IMR-90 (cell line): ENCODE measurements around the gene OR56A4. TPM values are rescaled to one million over a fixed set of nuclear protein-coding genes. Genes with fewer than 3 reads are reported as not detected.

Experiments used
- ATAC-seq: fragments of 200-7000 bp; cut with Tn5 transposase; 2 replicates; pipeline ENCODE4 v1.9.1; 2020; ENCODE audit warnings: low read depth, mild to moderate bottlenecking, moderate library complexity
- BruUV-seq: library from RNA; stranded (reverse); fragments of 400-500 nt; replicated peaks from 2 replicates; lab custom pipeline; 2021; lab: Mats Ljungman, UMichigan
- CTCF ChIA-PET: fragments of 300-600 bp; formaldehyde crosslinking; extraction: SDS; loops from one replicate; lab custom pipeline; 2021; ENCODE audit warnings: antibody characterized with exemption; lab: Yijun Ruan, JAX
- POLR2A ChIA-PET: fragments of 300-600 bp; sonication (Branson Sonifier 250); formaldehyde crosslinking; loops from one replicate; lab custom pipeline; 2022; ENCODE audit warnings: antibody characterized with exemption; ENCODE audit not compliant: unreplicated experiment; lab: Charles Lee
- DNase-seq: peaks from one replicate; pipeline ENCODE4 v3.0.0; 2013
- H2AFZ ChIP-seq: replicated peaks from 2 replicates; pipeline ENCODE3; 2013; ENCODE audit warnings: low read length, mild to moderate bottlenecking; ENCODE audit not compliant: poor library complexity
- H2AK5ac ChIP-seq: 2 replicates; pipeline ENCODE4 v1.6.1; 2013; ENCODE audit warnings: low read depth, low read length, inconsistent platforms
- H2AK9ac ChIP-seq: replicated peaks from 2 replicates; pipeline ENCODE3; 2013; ENCODE audit warnings: mild to moderate bottlenecking, low read depth, low read length, moderate library complexity; ENCODE audit not compliant: poor library complexity
- H2BK120ac ChIP-seq: 2 replicates; pipeline ENCODE4 v1.6.1; 2013; ENCODE audit warnings: low read depth, low read length, inconsistent platforms
- H2BK15ac ChIP-seq: 3 replicates; pipeline ENCODE4 v1.6.1; 2013; ENCODE audit warnings: low read depth, low read length, inconsistent platforms
- H2BK20ac ChIP-seq: 2 replicates; pipeline ENCODE4 v1.6.1; 2013; ENCODE audit warnings: low read depth, mild to moderate bottlenecking, inconsistent platforms, low read length, moderate library complexity
- H2BK5ac ChIP-seq: 2 replicates; pipeline ENCODE4 v1.6.1; 2013; ENCODE audit warnings: mild to moderate bottlenecking, low read depth, low read length, inconsistent platforms; ENCODE audit not compliant: poor library complexity, severe bottlenecking
- H3K14ac ChIP-seq: replicated peaks from 2 replicates; pipeline ENCODE4 v1.6.1; 2013; ENCODE audit warnings: low read depth, low read length, inconsistent platforms
- H3K18ac ChIP-seq: 2 replicates; pipeline ENCODE4 v1.6.1; 2013; ENCODE audit warnings: low read depth, low read length, control low read depth
- H3K23ac ChIP-seq: 2 replicates; pipeline ENCODE4 v1.6.1; 2013; ENCODE audit warnings: low read depth, low read length, inconsistent platforms
- H3K27ac ChIP-seq: 2 replicates; pipeline ENCODE4 v1.5.1; 2013; ENCODE audit warnings: mild to moderate bottlenecking, control low read depth, low read length; ENCODE audit not compliant: insufficient read depth
- H3K27me3 ChIP-seq: 2 replicates; pipeline ENCODE4 v1.6.1; 2013; ENCODE audit warnings: low read length; ENCODE audit not compliant: control insufficient read depth, insufficient read depth
- H3K36me3 ChIP-seq: 2 replicates; pipeline ENCODE4 v1.6.1; 2013; ENCODE audit warnings: low read length, mixed read lengths; ENCODE audit not compliant: control insufficient read depth, insufficient read depth
- H3K4ac ChIP-seq: 2 replicates; pipeline ENCODE4 v1.6.1; 2013; ENCODE audit warnings: low read depth, low read length, inconsistent platforms
- H3K4me1 ChIP-seq: 2 replicates; pipeline ENCODE4 v1.6.1; 2013; ENCODE audit warnings: low read length, mixed read lengths; ENCODE audit not compliant: control insufficient read depth, insufficient read depth
- H3K4me2 ChIP-seq: 2 replicates; pipeline ENCODE4 v1.6.1; 2013; ENCODE audit warnings: low read depth, mild to moderate bottlenecking, control low read depth, low read length, moderate library complexity
- H3K4me3 ChIP-seq: 2 replicates; pipeline ENCODE4 v1.5.1; 2013; ENCODE audit warnings: low read depth, mild to moderate bottlenecking, control low read depth, low read length, moderate library complexity; ENCODE audit not compliant: insufficient read depth
- H3K56ac ChIP-seq: 2 replicates; pipeline ENCODE4 v1.6.1; 2013; ENCODE audit warnings: low read length, inconsistent platforms; ENCODE audit not compliant: insufficient read depth; ENCODE audit errors: extremely low read depth
- H3K79me1 ChIP-seq, 2 experiments: 2 replicates each; pipeline ENCODE4 v1.6.1; 2013; ENCODE audit warnings: low read length in 2 of 2, inconsistent platforms in 1 of 2, low read depth in 1 of 2
- H3K9ac ChIP-seq: 2 replicates; pipeline ENCODE4 v1.6.1; 2013; ENCODE audit warnings: low read depth, low read length, control low read depth
- H3K9me1 ChIP-seq: 2 replicates; pipeline ENCODE4 v1.6.1; 2013; ENCODE audit warnings: low read length, inconsistent platforms; ENCODE audit not compliant: insufficient read depth
- H3K9me3 ChIP-seq: 2 replicates; pipeline ENCODE4 v1.6.1; 2013; ENCODE audit warnings: low read length; ENCODE audit not compliant: control insufficient read depth, insufficient read depth
- H4K20me1 ChIP-seq: 2 replicates; pipeline ENCODE4 v1.6.1; 2013; ENCODE audit warnings: low read length, inconsistent platforms; ENCODE audit not compliant: insufficient read depth
- H4K5ac ChIP-seq: 2 replicates; pipeline ENCODE4 v1.6.1; 2013; ENCODE audit warnings: mild to moderate bottlenecking, low read depth, low read length, control low read depth
- H4K8ac ChIP-seq, 2 experiments: 2 replicates each; pipeline ENCODE4 v1.6.1; 2013; ENCODE audit warnings: low read depth in 2 of 2, low read length in 2 of 2, control low read depth in 1 of 2, inconsistent platforms in 1 of 2
- H4K91ac ChIP-seq: 2 replicates; pipeline ENCODE4 v1.6.1; 2013; ENCODE audit warnings: low read depth, low read length, inconsistent platforms; ENCODE audit not compliant: insufficient read depth
- BHLHE40 ChIP-seq: fragments of 150-350 bp; IDR thresholded peaks from 2 replicates; pipeline ENCODE4 v1.6.1; 2016; ENCODE audit warnings: mild to moderate bottlenecking, low read depth, low read length
- CTCF ChIP-seq: conservative IDR thresholded peaks from 2 replicates; pipeline ENCODE4 v1.5.1; 2012; ENCODE audit warnings: mild to moderate bottlenecking, low read depth, low read length, improper control_type of control experiment
- ELK1 ChIP-seq: fragments of 150-350 bp; IDR thresholded peaks from 2 replicates; pipeline ENCODE4 v1.6.1; 2016; ENCODE audit warnings: low read depth, mild to moderate bottlenecking, low read length, moderate library complexity, borderline replicate concordance
- MAFK ChIP-seq: IDR thresholded peaks from 2 replicates; pipeline ENCODE4 v1.6.1; 2012; ENCODE audit warnings: low read depth, low read length, improper control_type of control experiment
- NFE2L2 ChIP-seq: fragments of 150-350 bp; IDR thresholded peaks from 2 replicates; pipeline ENCODE4 v1.6.1; 2016; ENCODE audit warnings: low read depth, mild to moderate bottlenecking, low read length
- POLR2A ChIP-seq: IDR thresholded peaks from 2 replicates; pipeline ENCODE4 v1.6.1; 2012; ENCODE audit warnings: mild to moderate bottlenecking, low read depth, low read length
- RFX5 ChIP-seq: IDR thresholded peaks from 2 replicates; pipeline ENCODE4 v1.8.0; 2012; ENCODE audit warnings: low read depth, mild to moderate bottlenecking, low read length, moderate library complexity
- dilution Hi-C: fragments of 300-500 bp; cut with HindIII; formaldehyde crosslinking; loops from one replicate; pipeline ENCODE4 v1.14.3; 2018; ENCODE audit warnings: low sequenced_read_pairs; ENCODE audit not compliant: unreplicated experiment
- in situ Hi-C: fragments of 300-500 bp; cut with MboI; formaldehyde crosslinking; loops from 3 replicates; pipeline ENCODE4 v1.14.3; 2019; ENCODE audit warnings: low sequenced_read_pairs, inconsistent platforms, mixed read lengths
- intact Hi-C: fragments of 100-400 bp; cut with micrococcal nuclease; formaldehyde crosslinking; loops from 2 replicates; pipeline ENCODE4 v1.10.0; 2022
- polyA plus RNA-seq, 3 experiments: library from polyadenylated mRNA; depleted of rRNA; stranded (reverse); fragments of >200 nt; gene quantifications; 2 replicates each; pipeline ENCODE4 v1.2.3, GENCODE V29; 2012; ENCODE audit warnings: low replicate concordance in 1 of 3
- total RNA-seq: library from RNA; depleted of rRNA; stranded (reverse); fragments of >200 nt; gene quantifications from 2 replicates; pipeline ENCODE4 v1.2.3, GENCODE V29; 2012
- TF ChIP-seq, protein P1 (sequence below): fragments of 150-350 bp; IDR thresholded peaks from 2 replicates; pipeline ENCODE4 v1.6.1; 2017; ENCODE audit warnings: mild to moderate bottlenecking, antibody characterized with exemption, low read length, low read depth

The OR56A4 gene
- total and polyA plus RNA-seq, 2 of the 4 experiments (the other 2 are of a cell fraction) = not detected

GRCh38 chr11:6006395-6006794, 351 bp downstream of the OR56A4 start:
- H4K20me1 ChIP-seq = no peaks in the 10 kb centered on the region
- intact Hi-C loops (no loop called here), dilution Hi-C loops (no loop called here), in situ Hi-C loops (no loop called here)
- H3K9me3 ChIP-seq = no peaks in the 10 kb centered on the region
- H3K4me2 ChIP-seq = no peak overlapping the region
- no peaks in the 10 kb centered on the region for H3K4me1 ChIP-seq
- no TSS peak for BruUV-seq
- ChIA-PET POLR2A (no interaction called here), CTCF (no interaction called here)
- no peak overlapping the region for H2BK20ac ChIP-seq
- no peak overlapping the region for H2BK5ac ChIP-seq
- no peak overlapping the region for H3K9ac ChIP-seq
- no peaks in the 10 kb centered on the region for H3K9me1 ChIP-seq
- no peak overlapping the region for H2AK5ac ChIP-seq
- ATAC-seq (no peak), DNase-seq (no peak)
- no peak overlapping the region for H2BK15ac ChIP-seq
- no peak overlapping the region for H3K18ac ChIP-seq
- H3K27me3 ChIP-seq = no peaks in the 10 kb centered on the region
- no peak overlapping the region for H3K27ac ChIP-seq
- no peak overlapping the region for H4K91ac ChIP-seq
- H3K4me3 ChIP-seq = no peak overlapping the region
- H2AK9ac ChIP-seq = no peak overlapping the region
- no peak overlapping the region for H3K14ac ChIP-seq
- no peak overlapping the region for H4K5ac ChIP-seq
- H3K56ac ChIP-seq = no peak overlapping the region
- H3K79me1 ChIP-seq = no peaks in the 10 kb centered on the region
- TF ChIP-seq MAFK (no peak), BHLHE40 (no peak), RFX5 (no peak), ELK1 (no peak), POLR2A (no peak), CTCF (no peak), NFE2L2 (no peak)
- TF ChIP-seq, protein P1, sequence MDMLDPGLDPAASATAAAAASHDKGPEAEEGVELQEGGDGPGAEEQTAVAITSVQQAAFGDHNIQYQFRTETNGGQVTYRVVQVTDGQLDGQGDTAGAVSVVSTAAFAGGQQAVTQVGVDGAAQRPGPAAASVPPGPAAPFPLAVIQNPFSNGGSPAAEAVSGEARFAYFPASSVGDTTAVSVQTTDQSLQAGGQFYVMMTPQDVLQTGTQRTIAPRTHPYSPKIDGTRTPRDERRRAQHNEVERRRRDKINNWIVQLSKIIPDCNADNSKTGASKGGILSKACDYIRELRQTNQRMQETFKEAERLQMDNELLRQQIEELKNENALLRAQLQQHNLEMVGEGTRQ = no peak
- H3K36me3 ChIP-seq = no peaks in the 10 kb centered on the region
- no peak overlapping the region for H2AFZ ChIP-seq
- H4K8ac ChIP-seq = no peak overlapping the region
- H3K23ac ChIP-seq = no peak overlapping the region
- H3K4ac ChIP-seq = no peak overlapping the region
- no peak overlapping the region for H2BK120ac ChIP-seq
